ENCODE results near the gene CDHR1. TPM values are rescaled to one million over a fixed set of nuclear protein-coding genes. Genes with fewer than 3 reads are reported as not detected.

Gene CDHR1
- polyA plus RNA-seq, 3 donors = not detected

DNA sequence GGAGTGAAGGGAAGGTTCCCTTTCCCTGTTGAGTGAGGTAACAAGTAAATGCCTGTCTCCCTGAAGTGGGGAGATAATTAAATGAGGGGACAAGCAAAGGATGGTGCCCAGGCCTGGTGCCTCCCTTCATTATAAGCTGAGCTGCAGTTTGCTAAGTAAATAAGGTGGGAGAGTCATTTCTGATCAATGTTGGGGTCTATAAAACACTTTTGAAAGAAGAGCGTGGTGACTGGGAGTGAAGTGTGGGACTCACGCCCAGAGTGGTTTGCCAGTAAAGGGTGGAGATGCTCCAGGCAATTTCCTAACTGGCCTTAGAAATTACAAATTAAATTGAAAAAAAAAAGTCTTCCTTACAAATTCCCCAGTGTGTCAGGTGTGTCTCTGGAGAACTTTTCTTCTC lies 30.3 kb upstream of the CDHR1 start:
- peaks cover 0 to 5% of the 10 kb centered on the region in 2 donors for H3K9me3 ChIP-seq (replicated peaks in 1 of 2; ENCODE audit: control insufficient read depth in 1 of 2, insufficient read depth in 1 of 2, low read length in 2 of 2)
- TF ChIP-seq, protein P1, sequence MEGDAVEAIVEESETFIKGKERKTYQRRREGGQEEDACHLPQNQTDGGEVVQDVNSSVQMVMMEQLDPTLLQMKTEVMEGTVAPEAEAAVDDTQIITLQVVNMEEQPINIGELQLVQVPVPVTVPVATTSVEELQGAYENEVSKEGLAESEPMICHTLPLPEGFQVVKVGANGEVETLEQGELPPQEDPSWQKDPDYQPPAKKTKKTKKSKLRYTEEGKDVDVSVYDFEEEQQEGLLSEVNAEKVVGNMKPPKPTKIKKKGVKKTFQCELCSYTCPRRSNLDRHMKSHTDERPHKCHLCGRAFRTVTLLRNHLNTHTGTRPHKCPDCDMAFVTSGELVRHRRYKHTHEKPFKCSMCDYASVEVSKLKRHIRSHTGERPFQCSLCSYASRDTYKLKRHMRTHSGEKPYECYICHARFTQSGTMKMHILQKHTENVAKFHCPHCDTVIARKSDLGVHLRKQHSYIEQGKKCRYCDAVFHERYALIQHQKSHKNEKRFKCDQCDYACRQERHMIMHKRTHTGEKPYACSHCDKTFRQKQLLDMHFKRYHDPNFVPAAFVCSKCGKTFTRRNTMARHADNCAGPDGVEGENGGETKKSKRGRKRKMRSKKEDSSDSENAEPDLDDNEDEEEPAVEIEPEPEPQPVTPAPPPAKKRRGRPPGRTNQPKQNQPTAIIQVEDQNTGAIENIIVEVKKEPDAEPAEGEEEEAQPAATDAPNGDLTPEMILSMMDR (IDR thresholded peaks at IDR 0.05) = no peak
- H3K9me3 Mint-ChIP-seq = peaks cover 5 to 22% (median 8%) of the 10 kb centered on the region in 7 donors

DNA sequence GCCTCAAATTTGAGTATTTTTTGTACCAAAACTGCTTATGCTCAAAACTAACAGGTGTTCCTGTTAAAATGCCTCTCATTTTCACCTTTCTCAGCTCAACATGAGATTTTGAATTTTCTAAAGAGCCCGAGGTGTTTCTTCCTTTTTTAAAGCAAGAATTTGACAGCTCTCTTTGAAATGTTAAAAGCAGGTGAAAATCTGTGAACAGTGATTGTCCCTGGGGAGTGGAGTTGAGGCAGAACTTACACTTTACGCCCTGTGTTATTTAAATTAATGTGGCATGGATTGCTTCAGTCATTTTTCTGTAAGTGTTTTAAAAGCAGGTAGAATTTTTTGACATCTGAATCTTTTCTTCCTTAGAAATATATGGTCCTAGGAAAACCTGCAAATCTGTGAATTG lies 29.9 kb upstream of the CDHR1 start:
- no peak overlapping the region for H2AFZ ChIP-seq (ENCODE audit: insufficient read depth, low read depth, low read length, poor library complexity, severe bottlenecking)
- H3K4me1 Mint-ChIP-seq = no peaks in the 10 kb centered on the region

More for the DNA sequence above, 30.3 kb upstream of the CDHR1 start:
- Histone ChIP-seq H3K4me3 (replicated peaks in 1 of 3; ENCODE audit: low read depth in 2 of 3, low read length in 3 of 3) (no peak overlapping the region), H3K36me3 (replicated peaks in 1 of 2; ENCODE audit: control insufficient read depth in 1 of 2, insufficient read depth in 2 of 2, low read length in 2 of 2) (no peaks in the 10 kb centered on the region), H3K27ac (ENCODE audit: low read depth in 1 of 2, low read length in 2 of 2) (no peak overlapping the region), H3K4me1 (ENCODE audit: control insufficient read depth in 1 of 2, insufficient read depth in 2 of 2, low read length in 2 of 2) (peaks cover 0 to 2% of the 10 kb centered on the region in 2 donors), H3K79me2 (ENCODE audit: insufficient read depth, low read length) (no peaks in the 10 kb centered on the region), H3K4me2 (replicated peaks; ENCODE audit: extremely low read depth, low read length, poor library complexity, severe bottlenecking) (no peak overlapping the region), H2AFZ (ENCODE audit: insufficient read depth, low read depth, low read length, poor library complexity, severe bottlenecking) (no peak overlapping the region), H3K27me3 (ENCODE audit: control insufficient read depth in 2 of 2, insufficient read depth in 2 of 2, low read length in 2 of 2) (peaks cover 7 to 15% of the 10 kb centered on the region in 2 donors), H4K20me1 (ENCODE audit: insufficient read depth, low read length) (no peaks in the 10 kb centered on the region), H3K9ac (ENCODE audit: insufficient read depth, low read length, poor library complexity, severe bottlenecking) (no peak overlapping the region)
- Mint-ChIP-seq H3K4me1 (peaks cover 4% of the 10 kb centered on the region), H3K4me3 (no peak overlapping the region), H3K27ac (no peak overlapping the region), H3K27me3 (ENCODE audit: low read depth in 3 of 3) (peaks cover 14 to 18% (median 14%) of the 10 kb centered on the region in 3 donors), H3K36me3 (no peaks in the 10 kb centered on the region)
- DNase-seq = no peak
- intact Hi-C loops (cut with micrococcal nuclease) = no loop called here
- WGBS (ENCODE audit: insufficient coverage) = no CpG with 5 or more reads among the region's 2 CpGs

More for the DNA sequence above, 29.9 kb upstream of the CDHR1 start:
- no peaks in the 10 kb centered on the region for H3K79me2 ChIP-seq (ENCODE audit: insufficient read depth, low read length)
- no peaks in the 10 kb centered on the region for H3K36me3 ChIP-seq (replicated peaks in 1 of 2; ENCODE audit: control insufficient read depth in 1 of 2, insufficient read depth in 2 of 2, low read length in 2 of 2)
- peaks cover 3 to 11% of the 10 kb centered on the region in 2 donors for H3K27me3 ChIP-seq (ENCODE audit: control insufficient read depth in 2 of 2, insufficient read depth in 2 of 2, low read length in 2 of 2)
- H3K9ac ChIP-seq (ENCODE audit: insufficient read depth, low read length, poor library complexity, severe bottlenecking) = no peak overlapping the region
- H3K27ac Mint-ChIP-seq = no peak overlapping the region
- H3K36me3 Mint-ChIP-seq = no peaks in the 10 kb centered on the region
- H3K4me3 ChIP-seq (replicated peaks in 1 of 3; ENCODE audit: low read depth in 2 of 3, low read length in 3 of 3) = no peak overlapping the region
- no peak overlapping the region for H3K4me2 ChIP-seq (replicated peaks; ENCODE audit: extremely low read depth, low read length, poor library complexity, severe bottlenecking)
- no peak overlapping the region for H3K4me3 Mint-ChIP-seq
- no peak overlapping the region for H3K27ac ChIP-seq (ENCODE audit: low read depth in 1 of 2, low read length in 2 of 2)
- DNase-seq = no peak
- intact Hi-C loops (cut with micrococcal nuclease) = no loop called here
- H4K20me1 ChIP-seq (ENCODE audit: insufficient read depth, low read length) = no peaks in the 10 kb centered on the region
- TF ChIP-seq, protein P1 (IDR thresholded peaks at IDR 0.05) = no peak
- H3K4me1 ChIP-seq (ENCODE audit: control insufficient read depth in 1 of 2, insufficient read depth in 2 of 2, low read length in 2 of 2) = no peaks in the 10 kb centered on the region
- peaks cover 0 to 5% of the 10 kb centered on the region in 2 donors for H3K9me3 ChIP-seq (replicated peaks in 1 of 2; ENCODE audit: control insufficient read depth in 1 of 2, insufficient read depth in 1 of 2, low read length in 2 of 2)
- peaks cover 5 to 22% (median 8%) of the 10 kb centered on the region in 7 donors for H3K9me3 Mint-ChIP-seq
- WGBS (ENCODE audit: insufficient coverage) = no CpG with 5 or more reads among the region's 2 CpGs
- peaks cover 9 to 13% (median 13%) of the 10 kb centered on the region in 3 donors for H3K27me3 Mint-ChIP-seq (ENCODE audit: low read depth in 3 of 3)

Data from CD14-positive monocyte (primary cell).